Measurements from ENCODE around the gene NFAM1.

DNA sequence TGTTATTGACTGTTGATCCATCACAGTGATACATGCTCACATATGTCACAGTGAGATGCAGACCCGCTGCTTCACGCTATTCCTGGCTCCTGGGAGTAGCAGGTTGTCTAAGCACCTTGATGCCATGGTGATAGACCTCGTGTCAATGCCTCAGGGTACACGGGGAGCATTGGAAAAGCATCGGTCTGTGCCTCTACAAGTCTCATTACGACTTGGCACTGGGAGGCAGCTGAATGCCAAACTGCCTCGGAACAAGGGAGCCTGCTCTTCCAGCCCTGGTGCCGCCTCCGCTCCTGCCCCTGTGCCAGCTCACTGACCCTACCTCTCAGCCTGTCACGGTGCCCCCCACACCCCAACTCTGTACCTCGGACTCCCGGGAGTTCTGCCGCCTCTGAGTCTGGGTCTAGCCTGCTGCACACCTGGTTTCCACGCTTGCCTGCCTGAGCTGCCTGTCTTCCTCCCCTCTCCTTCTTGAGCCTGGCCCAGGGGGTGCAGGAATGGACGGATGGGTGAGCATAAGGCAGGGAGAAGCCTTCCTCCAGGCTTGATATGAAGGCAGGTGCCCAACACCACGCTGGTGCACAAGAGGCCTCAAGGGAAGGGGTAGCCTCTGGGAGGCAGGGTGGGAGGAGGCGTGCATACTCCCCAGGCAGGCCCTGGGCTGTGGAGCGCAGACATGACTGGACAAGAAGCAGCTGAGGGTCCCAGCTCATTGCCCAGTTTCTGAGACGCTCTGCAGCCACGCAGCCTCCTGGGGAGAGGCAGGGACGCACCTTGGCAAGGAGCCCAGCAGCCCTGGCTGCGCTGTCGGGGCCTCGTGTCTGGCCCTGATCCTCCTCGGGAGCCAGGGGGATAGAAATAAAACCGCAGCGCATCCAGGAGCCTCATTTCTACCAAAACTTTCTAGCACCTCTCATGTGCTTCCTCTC, 1.8 kb upstream of the NFAM1 start:
- TF ChIP-seq, protein P1, sequence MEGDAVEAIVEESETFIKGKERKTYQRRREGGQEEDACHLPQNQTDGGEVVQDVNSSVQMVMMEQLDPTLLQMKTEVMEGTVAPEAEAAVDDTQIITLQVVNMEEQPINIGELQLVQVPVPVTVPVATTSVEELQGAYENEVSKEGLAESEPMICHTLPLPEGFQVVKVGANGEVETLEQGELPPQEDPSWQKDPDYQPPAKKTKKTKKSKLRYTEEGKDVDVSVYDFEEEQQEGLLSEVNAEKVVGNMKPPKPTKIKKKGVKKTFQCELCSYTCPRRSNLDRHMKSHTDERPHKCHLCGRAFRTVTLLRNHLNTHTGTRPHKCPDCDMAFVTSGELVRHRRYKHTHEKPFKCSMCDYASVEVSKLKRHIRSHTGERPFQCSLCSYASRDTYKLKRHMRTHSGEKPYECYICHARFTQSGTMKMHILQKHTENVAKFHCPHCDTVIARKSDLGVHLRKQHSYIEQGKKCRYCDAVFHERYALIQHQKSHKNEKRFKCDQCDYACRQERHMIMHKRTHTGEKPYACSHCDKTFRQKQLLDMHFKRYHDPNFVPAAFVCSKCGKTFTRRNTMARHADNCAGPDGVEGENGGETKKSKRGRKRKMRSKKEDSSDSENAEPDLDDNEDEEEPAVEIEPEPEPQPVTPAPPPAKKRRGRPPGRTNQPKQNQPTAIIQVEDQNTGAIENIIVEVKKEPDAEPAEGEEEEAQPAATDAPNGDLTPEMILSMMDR (conservative IDR thresholded peaks at IDR 0.05 in 1 of 2, IDR thresholded peaks at IDR 0.05 in 1 of 2; ENCODE audit: extremely low read depth in 1 of 2, insufficient read depth in 1 of 2, low read depth in 1 of 2, low read length in 2 of 2): no peak
- no peak for TF ChIP-seq EZH2 (IDR thresholded peaks at IDR 0.05; ENCODE audit: borderline replicate concordance, low read length)

Measured in mammary epithelial cell (primary cell).